WTC11 (cell line): ENCODE results near the gene KIF6. TPM values are rescaled to one million over a fixed set of nuclear protein-coding genes. Genes with fewer than 3 reads are reported as not detected.

Experiments
- ATAC-seq: fragments of 200-7000 bp; cut with Tn5 transposase; 2 replicates; pipeline ENCODE4 v1.10.0; 2021; ENCODE audit warnings: mild to moderate bottlenecking, moderate library complexity
- CTCF ChIA-PET: fragments of 300-600 bp; sonication (Branson Sonifier 250); formaldehyde crosslinking; loops from one replicate; lab custom pipeline; 2021; ENCODE audit warnings: antibody characterized with exemption; lab: Charles Lee
- POLR2A ChIA-PET: fragments of 350-600 bp; sonication (Branson Sonifier 250); formaldehyde crosslinking; loops from one replicate; lab custom pipeline; 2021; ENCODE audit warnings: antibody characterized with exemption; lab: Charles Lee
- DNase-seq: peaks from one replicate; pipeline ENCODE4 v3.0.0; 2021; ENCODE audit warnings: low spot score
- H3K27ac Mint-ChIP-seq: 2 replicates; pipeline ENCODE4 v1.8.0; 2021; ENCODE audit warnings: mixed read lengths
- H3K27me3 Mint-ChIP-seq: 2 replicates; pipeline ENCODE4 v1.8.0; 2021; ENCODE audit warnings: low read depth, mild to moderate bottlenecking, moderate library complexity, mixed read lengths
- H3K36me3 Mint-ChIP-seq: 2 replicates; pipeline ENCODE4 v1.8.0; 2021; ENCODE audit warnings: mixed read lengths
- H3K4me1 Mint-ChIP-seq: 2 replicates; pipeline ENCODE4 v1.8.0; 2022; ENCODE audit warnings: mixed read lengths
- H3K4me3 Mint-ChIP-seq: 2 replicates; pipeline ENCODE4 v1.8.0; 2021; ENCODE audit warnings: mild to moderate bottlenecking, moderate library complexity, mixed read lengths
- H3K9me3 Mint-ChIP-seq: 2 replicates; pipeline ENCODE4 v1.8.0; 2021; ENCODE audit warnings: mixed read lengths
- CREB1 ChIP-seq: sonication (generic); formaldehyde crosslinking; IDR thresholded peaks from 2 replicates; pipeline ENCODE4 v1.8.0; 2023; ENCODE audit warnings: mild to moderate bottlenecking, missing genetic modification reagents
- CREM ChIP-seq: sonication (generic); formaldehyde crosslinking; IDR thresholded peaks from 2 replicates; pipeline ENCODE4 v1.8.1; 2022; ENCODE audit warnings: mild to moderate bottlenecking, missing genetic modification reagents, moderate library complexity
- ETV6 ChIP-seq: sonication (generic); formaldehyde crosslinking; IDR thresholded peaks from 2 replicates; pipeline ENCODE4 v1.8.1; 2022; ENCODE audit warnings: mild to moderate bottlenecking, missing genetic modification reagents
- FOXP4 ChIP-seq: sonication (generic); formaldehyde crosslinking; IDR thresholded peaks from 2 replicates; pipeline ENCODE4 v1.8.0; 2022; ENCODE audit warnings: mild to moderate bottlenecking, missing genetic modification reagents
- GTF2I ChIP-seq: fragments of 250-450 bp; sonication (Bioruptor Pico); conservative IDR thresholded peaks from 2 replicates; pipeline ENCODE4 v1.4.0; 2021; ENCODE audit warnings: mild to moderate bottlenecking
- KAT7 ChIP-seq: sonication (generic); formaldehyde crosslinking; IDR thresholded peaks from 2 replicates; pipeline ENCODE4 v1.8.1; 2023; ENCODE audit warnings: missing genetic modification reagents, mild to moderate bottlenecking, borderline replicate concordance
- MAX ChIP-seq: sonication (generic); formaldehyde crosslinking; IDR thresholded peaks from 2 replicates; pipeline ENCODE4 v1.8.0; 2022; ENCODE audit warnings: mild to moderate bottlenecking, missing genetic modification reagents
- MLX ChIP-seq: sonication (generic); formaldehyde crosslinking; IDR thresholded peaks from 2 replicates; pipeline ENCODE4 v1.8.1; 2023; ENCODE audit warnings: mild to moderate bottlenecking, missing genetic modification reagents, moderate library complexity
- MYBL2 ChIP-seq: sonication (generic); formaldehyde crosslinking; IDR thresholded peaks from 2 replicates; pipeline ENCODE4 v1.8.1; 2023; ENCODE audit warnings: mild to moderate bottlenecking, moderate library complexity, missing genetic modification reagents
- NFATC4 ChIP-seq: fragments of 250-450 bp; sonication (Bioruptor Pico); IDR thresholded peaks from 2 replicates; pipeline ENCODE4 v1.9.0; 2021; ENCODE audit warnings: mild to moderate bottlenecking
- NR3C1 ChIP-seq: sonication (generic); formaldehyde crosslinking; conservative IDR thresholded peaks from 2 replicates; pipeline ENCODE4 v1.8.1; 2023; ENCODE audit warnings: low read depth, mild to moderate bottlenecking, missing genetic modification reagents
- OVOL2 ChIP-seq: fragments of 250-450 bp; sonication (Bioruptor Pico); IDR thresholded peaks from 2 replicates; pipeline ENCODE4 v1.9.0; 2021; ENCODE audit warnings: mild to moderate bottlenecking, borderline replicate concordance
- PRDM15 ChIP-seq: sonication (generic); formaldehyde crosslinking; IDR thresholded peaks from 2 replicates; pipeline ENCODE4 v1.8.0; 2022; ENCODE audit warnings: missing genetic modification reagents
- SP1 ChIP-seq: sonication (generic); formaldehyde crosslinking; conservative IDR thresholded peaks from 2 replicates; pipeline ENCODE4 v1.8.1; 2022; ENCODE audit warnings: missing genetic modification reagents
- TEAD4 ChIP-seq: sonication (generic); formaldehyde crosslinking; IDR thresholded peaks from 2 replicates; pipeline ENCODE4 v1.8.0; 2022; ENCODE audit warnings: mild to moderate bottlenecking, missing genetic modification reagents
- ZBTB21 ChIP-seq: sonication (generic); formaldehyde crosslinking; IDR thresholded peaks from 2 replicates; pipeline ENCODE4 v1.8.1; 2023; ENCODE audit warnings: mild to moderate bottlenecking, missing genetic modification reagents, borderline replicate concordance
- ZNF232 ChIP-seq: sonication (generic); formaldehyde crosslinking; IDR thresholded peaks from 2 replicates; pipeline ENCODE4 v1.8.0; 2022; ENCODE audit warnings: mild to moderate bottlenecking, missing genetic modification reagents
- ZNF671 ChIP-seq: fragments of 250-450 bp; sonication (Bioruptor Pico); IDR thresholded peaks from 2 replicates; pipeline ENCODE4 v1.8.0; 2021; ENCODE audit warnings: mild to moderate bottlenecking
- total RNA-seq: library from RNA; stranded (reverse); gene quantifications from 3 replicates; pipeline ENCODE4 v1.2.3, GENCODE V29; 2021

Gene KIF6
- total RNA-seq, 1 experiment from 2014 or later: 0.57 TPM

- Mint-ChIP-seq H3K36me3 (0 out of 2 replicates have a peak, but pooled peaks cover 2% of the 10 kb centered on the region), H3K27ac (no peak overlapping the region), H3K27me3 (no peaks in the 10 kb centered on the region), H3K4me3 (no peak overlapping the region), H3K4me1 (peaks cover 19% of the 10 kb centered on the region), H3K9me3 (peaks cover 7% of the 10 kb centered on the region)
- ATAC-seq (no peak), DNase-seq (no peak)
- ChIA-PET POLR2A (no interaction called here), CTCF (no interaction called here)
- TF ChIP-seq NR3C1 (CRISPR knock-in tag) (no peak), CREB1 (no peak), ZNF671 (CRISPR knock-in tag) (no peak), TEAD4 (CRISPR knock-in tag) (no peak), SP1 (CRISPR knock-in tag) (no peak), MLX (CRISPR knock-in tag) (no peak), FOXP4 (CRISPR knock-in tag) (no peak), KAT7 (no peak), PRDM15 (no peak), MAX (CRISPR knock-in tag) (no peak), OVOL2 (CRISPR knock-in tag) (no peak), ZNF232 (no peak)
Measured at GRCh38 chr6:39594285-39594684, 130.9 kb downstream of the KIF6 start.

- DNase-seq: no peak
- H3K4me1 Mint-ChIP-seq: peaks cover 19% of the 10 kb centered on the region
- ChIA-PET POLR2A (no interaction called here), CTCF (no interaction called here)
- no peaks in the 10 kb centered on the region for H3K27me3 Mint-ChIP-seq
- no peak; the same call in 1 of the 2 replicates for ATAC-seq
- 0 out of 2 replicates have a peak, but pooled peaks cover 2% of the 10 kb centered on the region for H3K36me3 Mint-ChIP-seq
- H3K9me3 Mint-ChIP-seq: peaks cover 7% of the 10 kb centered on the region
- TF ChIP-seq GTF2I (CRISPR knock-in tag) (no peak), CREM (CRISPR knock-in tag) (no peak), ETV6 (CRISPR knock-in tag) (no peak), MYBL2 (CRISPR knock-in tag) (no peak), PRDM15 (no peak), ZBTB21 (CRISPR knock-in tag) (no peak), NFATC4 (CRISPR knock-in tag) (no peak)
- H3K27ac Mint-ChIP-seq: no peak overlapping the region
- H3K4me3 Mint-ChIP-seq: no peak overlapping the region
Measured at GRCh38 chr6:39593646-39594045, 131.6 kb downstream of the KIF6 start.
